ENCODE data around the gene MAN2A1.

DNA sequence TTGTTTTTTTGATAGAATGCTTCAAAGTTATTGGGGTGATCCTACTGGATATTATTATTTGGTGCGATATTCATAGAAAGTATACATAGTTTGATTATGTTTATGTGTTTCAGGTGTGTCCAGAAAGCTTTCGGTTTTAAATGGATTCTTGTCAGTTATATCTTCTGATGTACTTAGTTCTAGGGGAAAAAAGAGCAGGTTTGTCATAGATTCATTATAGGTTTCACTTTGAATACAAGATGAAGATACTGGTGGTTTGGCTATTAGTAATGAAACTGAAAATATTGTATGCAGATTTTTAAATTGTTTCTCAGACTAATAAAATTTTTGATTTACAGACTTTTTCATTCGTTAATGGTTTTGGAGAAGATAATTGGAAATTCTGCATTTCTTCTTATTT lies 98.9 kb downstream of the MAN2A1 start:
- TF ChIP-seq EZH2 (IDR thresholded peaks at IDR 0.05; ENCODE audit: borderline replicate concordance, low read length), result no peak
- TF ChIP-seq CTCF (IDR thresholded peaks at IDR 0.05; ENCODE audit: low read length), result no peak
